ENCODE data around the gene SLC25A22.

GRCh38 chr11:829847-830294, 31.8 kb upstream of the SLC25A22 start:
- TF ChIP-seq JUNB (IDR thresholded peaks at IDR 0.05), result no peak
- TF ChIP-seq REST (IDR thresholded peaks at IDR 0.05), result no peak
- TF ChIP-seq SMC3 (IDR thresholded peaks at IDR 0.05), result no peak
- no peak for TF ChIP-seq CTCF (IDR thresholded peaks at IDR 0.05)
- TF ChIP-seq CHD2 (IDR thresholded peaks at IDR 0.05; ENCODE audit: low read length, partially characterized antibody), result no peak
- TF ChIP-seq RFX5 (IDR thresholded peaks at IDR 0.05), result no peak
- no peak for TF ChIP-seq POLR2A (IDR thresholded peaks at IDR 0.05; ENCODE audit: low read length)
- TF ChIP-seq EP300 (IDR thresholded peaks at IDR 0.05), result no peak
- TF ChIP-seq JUN (IDR thresholded peaks at IDR 0.05), result no peak
- no peak for TF ChIP-seq CEBPB (IDR thresholded peaks at IDR 0.05)
- no peak for TF ChIP-seq HOXB13 (CRISPR knock-in tag; IDR thresholded peaks at IDR 0.05; ENCODE audit: low read depth)
- TF ChIP-seq E2F6 (IDR thresholded peaks at IDR 0.05; ENCODE audit: borderline replicate concordance, low read depth), result no peak
- TF ChIP-seq USF2 (IDR thresholded peaks at IDR 0.05), result no peak
- no peak for TF ChIP-seq FOSL2 (IDR thresholded peaks at IDR 0.05)
- no peak for TF ChIP-seq FOSL2 (CRISPR knock-in tag; IDR thresholded peaks at IDR 0.05)

Measured in A549 (cell line).